ENCODE measurements around the gene SEC22C.
"Not testable (repeated sequence)": the region's sequence is repeated elsewhere in the genome, so short reads cannot be mapped to it uniquely, and the experiment has no call there.

The SEC22C gene, protein sequence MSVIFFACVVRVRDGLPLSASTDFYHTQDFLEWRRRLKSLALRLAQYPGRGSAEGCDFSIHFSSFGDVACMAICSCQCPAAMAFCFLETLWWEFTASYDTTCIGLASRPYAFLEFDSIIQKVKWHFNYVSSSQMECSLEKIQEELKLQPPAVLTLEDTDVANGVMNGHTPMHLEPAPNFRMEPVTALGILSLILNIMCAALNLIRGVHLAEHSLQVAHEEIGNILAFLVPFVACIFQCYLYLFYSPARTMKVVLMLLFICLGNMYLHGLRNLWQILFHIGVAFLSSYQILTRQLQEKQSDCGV

GRCh38 chr3:42581709-42582473, at the start of gene SEC22C:
Gene SEC22C, minus strand, starts transcription at chr3:42581967. Its CDS starts 12,921 bp downstream, at chr3:42569046.
- in situ Hi-C loops (cut with MboI; ENCODE audit: low sequenced_read_pairs): no loop called here

DNA sequence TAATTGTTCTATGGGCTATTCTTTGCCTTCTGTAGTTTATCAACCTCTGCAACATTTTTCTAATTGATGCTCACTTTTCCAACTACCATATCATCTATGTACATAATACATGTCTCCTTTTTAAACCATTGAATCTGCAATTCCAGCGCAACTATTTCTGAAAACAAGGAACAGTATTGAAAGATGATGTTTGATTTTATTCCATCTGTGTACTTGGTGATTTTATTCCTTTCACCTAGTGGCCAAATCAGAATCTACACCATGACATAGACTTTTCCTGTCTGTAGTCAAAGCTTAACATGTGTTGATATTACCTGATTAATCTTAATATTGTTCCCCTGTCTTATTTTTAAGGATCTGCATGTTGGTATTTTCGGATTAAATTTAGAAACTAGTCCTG, 31.7 kb upstream of the SEC22C start:
- in situ Hi-C loops (cut with MboI; ENCODE audit: low sequenced_read_pairs): no loop called here

- in situ Hi-C loops (cut with MboI; ENCODE audit: low sequenced_read_pairs): no loop called here
Observed at GRCh38 chr3:42612928-42613327, 31.2 kb upstream of the SEC22C start.

GRCh38 chr3:42612217-42612616, 30.4 kb upstream of the SEC22C start:
- in situ Hi-C loops (cut with MboI; ENCODE audit: low sequenced_read_pairs): no loop called here

DNA sequence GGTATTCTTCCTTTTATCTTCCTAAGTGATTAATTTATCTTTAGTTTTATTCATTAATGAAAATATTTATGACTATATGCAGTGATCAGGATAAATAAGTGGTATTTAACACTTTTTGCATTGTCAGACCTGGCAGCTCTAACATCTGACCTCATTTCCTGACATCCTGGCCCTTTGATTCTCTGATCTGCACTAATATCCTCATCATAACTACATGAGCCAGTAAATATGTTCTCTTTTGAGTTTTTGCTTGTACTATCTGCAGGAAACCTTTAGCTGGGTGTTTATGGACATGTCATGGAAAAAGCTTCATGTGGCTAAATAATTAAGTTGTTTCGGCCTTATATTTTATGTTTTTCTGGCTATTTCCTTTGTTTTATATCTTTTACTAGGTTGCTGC, 29.2 kb upstream of the SEC22C start:
- in situ Hi-C loops (cut with MboI; ENCODE audit: low sequenced_read_pairs): no loop called here

- in situ Hi-C loops (cut with MboI; ENCODE audit: low sequenced_read_pairs): no loop called here
Observed at GRCh38 chr3:42608581-42608980, 26.8 kb upstream of the SEC22C start.

GRCh38 chr3:42605546-42606173, 23.9 kb upstream of the SEC22C start:
- in situ Hi-C loops (cut with MboI; ENCODE audit: low sequenced_read_pairs): no loop called here

DNA sequence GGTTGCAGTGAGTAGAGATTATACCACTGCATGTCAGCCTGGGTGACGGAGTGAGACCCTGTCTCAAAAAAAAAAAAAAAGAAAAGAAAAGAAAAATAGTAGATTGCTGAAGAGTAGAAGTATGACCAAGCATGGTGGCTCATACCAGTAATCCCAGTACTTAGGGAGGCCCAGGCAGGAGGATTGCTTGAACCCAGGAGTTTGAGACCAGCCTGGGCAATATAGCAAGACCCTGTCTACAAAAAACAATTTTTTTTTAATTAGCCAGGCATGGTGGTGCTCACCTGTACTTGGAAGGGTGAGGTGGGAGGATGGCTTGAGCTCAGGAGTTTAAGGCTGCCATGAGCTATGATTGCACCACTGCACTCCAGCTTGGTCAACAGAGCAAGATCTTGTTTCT, 21.2 kb upstream of the SEC22C start:
- in situ Hi-C loops (cut with MboI; ENCODE audit: low sequenced_read_pairs): no loop called here

- in situ Hi-C loops (cut with MboI; ENCODE audit: low sequenced_read_pairs): no loop called here
Observed at GRCh38 chr3:42601896-42602581, 20.3 kb upstream of the SEC22C start.

DNA sequence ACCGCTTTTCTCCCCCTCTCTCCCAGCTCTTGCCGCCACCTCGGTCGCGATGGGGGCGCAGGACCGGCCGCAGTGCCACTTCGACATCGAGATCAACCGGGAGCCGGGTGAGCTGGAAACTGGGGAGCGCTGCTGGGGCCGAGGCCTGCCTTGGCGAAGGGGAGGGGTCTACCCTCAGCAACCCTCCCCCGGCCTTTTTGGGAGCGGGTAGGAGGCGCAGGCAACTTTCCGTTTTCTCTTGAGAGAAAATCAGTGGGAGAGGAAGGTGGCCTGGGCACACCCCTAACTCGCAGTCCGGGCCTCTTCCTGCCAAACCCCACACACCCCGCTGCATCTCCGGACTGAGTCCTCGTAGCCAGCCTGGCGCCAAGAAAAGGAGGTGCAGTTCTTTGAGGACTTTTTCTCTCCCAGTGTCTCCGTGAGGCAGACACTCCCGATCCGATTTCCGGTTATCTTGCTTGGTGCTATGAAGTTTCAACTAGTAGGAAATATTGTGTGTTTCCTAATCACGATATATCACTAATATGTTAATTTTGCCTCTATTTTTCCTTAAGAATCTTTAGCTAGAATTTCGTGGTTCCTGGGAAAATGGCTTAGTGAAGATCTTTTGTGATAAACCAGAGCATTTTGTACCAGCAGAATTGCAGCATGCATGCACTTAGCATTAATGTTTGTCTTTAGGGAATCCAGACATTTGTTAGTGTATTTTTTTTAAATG, 19.4 kb upstream of the SEC22C start:
- in situ Hi-C loops (cut with MboI; ENCODE audit: low sequenced_read_pairs): no loop called here

- in situ Hi-C loops (cut with MboI; ENCODE audit: low sequenced_read_pairs): no loop called here
Observed at GRCh38 chr3:42600111-42600957, 18.6 kb upstream of the SEC22C start, which contains the start of gene NKTR. Gene NKTR, plus strand, starts transcription at chr3:42600686. Its CDS starts 321 bp downstream, at chr3:42601007.

- in situ Hi-C loops (cut with MboI; ENCODE audit: low sequenced_read_pairs): not testable (repeated sequence)
Observed at GRCh38 chr3:42597098-42597497, 15.3 kb upstream of the SEC22C start.

GRCh38 chr3:42595682-42596081, 13.9 kb upstream of the SEC22C start:
- in situ Hi-C loops (cut with MboI; ENCODE audit: low sequenced_read_pairs): no loop called here

GRCh38 chr3:42593635-42594034, 11.9 kb upstream of the SEC22C start:
- in situ Hi-C loops (cut with MboI; ENCODE audit: low sequenced_read_pairs): no loop called here

GRCh38 chr3:42591811-42592210, 10.0 kb upstream of the SEC22C start:
- in situ Hi-C loops (cut with MboI; ENCODE audit: low sequenced_read_pairs): no loop called here

DNA sequence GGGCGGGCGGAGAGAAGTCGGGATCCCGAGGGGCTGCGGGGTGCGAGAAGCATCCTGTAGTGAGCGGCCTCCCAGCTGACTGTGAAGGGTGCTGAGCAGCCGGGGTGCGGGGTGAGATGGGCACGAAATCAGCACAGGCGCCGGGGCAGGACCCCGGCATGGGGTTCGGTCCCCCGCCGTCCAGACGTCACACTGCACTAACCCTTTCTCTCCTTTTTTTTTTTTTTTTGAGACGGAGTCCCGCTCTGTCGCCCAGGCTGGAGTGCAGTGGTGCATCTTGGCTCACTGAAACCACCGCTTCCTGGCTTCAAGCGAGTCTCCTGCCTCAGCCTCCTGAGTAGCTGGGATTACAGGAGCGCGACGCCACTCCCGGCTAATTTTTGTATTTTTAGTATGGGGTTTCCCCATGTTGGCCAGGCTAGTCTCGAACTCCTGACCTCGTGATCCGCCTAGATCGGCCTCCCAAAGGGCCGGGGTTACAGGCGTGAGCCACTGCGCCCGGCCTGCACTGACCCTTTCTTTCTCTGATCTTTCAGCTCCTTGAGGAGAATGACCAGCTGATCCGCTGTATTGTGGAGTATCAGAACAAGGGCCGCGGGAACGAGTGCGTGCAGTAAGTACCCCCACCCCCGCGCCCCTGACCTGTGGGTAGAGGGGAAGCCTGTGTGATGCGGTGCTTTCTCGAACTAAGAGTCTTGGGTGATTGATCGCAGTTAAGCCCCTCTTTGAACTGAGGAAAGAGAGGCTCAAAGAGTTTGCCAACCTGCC, 9.4 kb upstream of the SEC22C start:
- in situ Hi-C loops (cut with MboI; ENCODE audit: low sequenced_read_pairs): no loop called here

GRCh38 chr3:42589382-42590109, 7.8 kb upstream of the SEC22C start:
- in situ Hi-C loops (cut with MboI; ENCODE audit: low sequenced_read_pairs): no loop called here

GRCh38 chr3:42588625-42589024, 6.9 kb upstream of the SEC22C start:
- in situ Hi-C loops (cut with MboI; ENCODE audit: low sequenced_read_pairs): no loop called here

All from HL-60/S4 treated with phorbol 12-myristate 13-acetate at 8.2 ng/mL for 4 days and 3 days (cell line).